Heart right ventricle (tissue), 16 donors: ENCODE results near the gene SMPD2. TPM values are rescaled to one million over a fixed set of nuclear protein-coding genes. Genes with fewer than 3 reads are reported as not detected.
A peak's percentile ranks its signal among the peaks of the same experiment; 100 is the strongest.

ENCODE experiments used
- ATAC-seq, 8 donors: fragments of 200-7000 bp; cut with Tn5 transposase; one replicate each; pipeline ENCODE4 v1.9.1; 2020; ENCODE audit warnings: mild to moderate bottlenecking in 8 of 8, moderate library complexity in 8 of 8, moderate number of reproducible peaks in 1 of 8
- DNase-seq, 2 donors: peaks; one replicate each; pipeline ENCODE4 v3.0.0-alpha.2; 2020
- H3K27ac ChIP-seq, 10 donors: fragments of 200-600 bp; sonication (generic) in 2 of 10; one replicate each; pipeline versions ENCODE4 v1.5.0 to v1.8.0; 2020 to 2022; ENCODE audit warnings: mild to moderate bottlenecking in 3 of 10
- H3K27me3 ChIP-seq, 7 donors: fragments of 200-600 bp; one replicate each; pipeline ENCODE4 v1.8.0; 2021 to 2022; ENCODE audit warnings: mild to moderate bottlenecking in 2 of 7
- H3K36me3 ChIP-seq, 9 donors: fragments of 200-600 bp; sonication (generic) in 1 of 9; one replicate each; pipeline versions ENCODE4 v1.5.0 to v1.8.0; 2020 to 2022; ENCODE audit warnings: mild to moderate bottlenecking in 2 of 9
- H3K4me1 ChIP-seq, 9 donors: fragments of 200-600 bp; sonication (generic) in 1 of 9; one replicate each; pipeline versions ENCODE4 v1.5.0 to v1.8.0; 2020 to 2022; ENCODE audit warnings: mild to moderate bottlenecking in 4 of 9
- H3K4me3 ChIP-seq, 10 donors: fragments of 200-600 bp; sonication (generic) in 2 of 10; one replicate each; pipeline versions ENCODE4 v1.5.0 to v1.8.0; 2020 to 2022; ENCODE audit warnings: mild to moderate bottlenecking in 7 of 10, moderate library complexity in 2 of 10
- H3K9me3 ChIP-seq, 11 donors: fragments of 200-600 bp in 10 of 11; sonication (generic) in 2 of 11; one replicate each; pipeline versions ENCODE4 v1.5.0 to v1.8.0; 2013 to 2022; ENCODE audit warnings: mild to moderate bottlenecking in 2 of 11, control low read depth in 1 of 11, moderate library complexity in 1 of 11
- WGBS, 2 donors: extraction: QIAGEN DNeasy Blood & Tissue Kit; methylation state at CpG; one replicate each; pipeline ENCODE4 v1.1.7; 2013; ENCODE audit warnings: inconsistent platforms in 1 of 2; 5-methylcytosine and 5-hydroxymethylcytosine counted together
- intact Hi-C, 10 donors: fragments of 100-400 bp; cut with DNase I; formaldehyde crosslinking; loops; one replicate each; pipeline versions ENCODE4 v1.11.1 to v1.14.2; 2022
- polyA plus RNA-seq, 2 donors: library from polyadenylated mRNA; stranded (reverse); fragments of 200-250 nt; gene quantifications; one replicate each; pipeline ENCODE4 v1.2.3, GENCODE V29; 2013
- total RNA-seq, 10 donors: library from RNA; stranded (reverse); fragmentation: NEBNext Ultra II Directional in 3 of 10; extraction: Animal tissue kit (Norgen Biotek cat#: 25700) in 3 of 10; gene quantifications; one replicate each; pipeline versions ENCODE4 v1.2.1 to v1.2.4, GENCODE V29; 2021 to 2023
- TF ChIP-seq, protein P1 (sequence below), 9 donors: fragments of 200-600 bp; sonication (generic) in 2 of 9; IDR thresholded peaks; one replicate each; pipeline versions ENCODE4 v1.5.0 to v1.8.0; 2021 to 2022; ENCODE audit warnings: antibody characterized with exemption in 9 of 9, mild to moderate bottlenecking in 5 of 9, moderate library complexity in 1 of 9
- donor health status: Arrhythmogenic right ventricular cardiomyopathy.
- donor health status: ischemic (EF 13 %, LVEDD 7.1; RV severe dilation, severe dysfunction).
- donor health status: healthy with polysubstance abuse.
- donor health status: DM: no; HTN: yes; CAD: no.
- donor health status: DM: no; HTN: no; CAD: no.
- donor health status: ischemic (EF 25% LVEDD 6.9; RV normal size, moderate dysfunction).
- donor health status: ischemic (EF 25% LVEDD 5.7; RV mildly dilated, moderate dysfunction).
- donor health status: healthy.
- donor health status: DM: yes; HTN: yes; CAD: no.
- donor health status: Ischemic cardiomyopathy.
- donor health status: ischemic (EF 35%, LVEDD 5.7; RV mildly dilated, moderate dysfunction).
- donor health status: nonischemic (EF 11% LVEDD 7.7; RV severe dilation, severe dysfunction).
- donor health status: DM: yes; HTN: yes; CAD: no.
- donor health status: PGD.
- donor health status: ischemic (EF 29% LVEDD 5.4; RV normal size, mild dysfunction).
- donor health status: nonischemic (EF 23%, LVEDD 6.1; RV moderate dilation, normal function).

SMPD2 gene
- total and polyA plus RNA-seq, 12 donors = 2.1 to 8.9 (median 3.9) TPM

DNA sequence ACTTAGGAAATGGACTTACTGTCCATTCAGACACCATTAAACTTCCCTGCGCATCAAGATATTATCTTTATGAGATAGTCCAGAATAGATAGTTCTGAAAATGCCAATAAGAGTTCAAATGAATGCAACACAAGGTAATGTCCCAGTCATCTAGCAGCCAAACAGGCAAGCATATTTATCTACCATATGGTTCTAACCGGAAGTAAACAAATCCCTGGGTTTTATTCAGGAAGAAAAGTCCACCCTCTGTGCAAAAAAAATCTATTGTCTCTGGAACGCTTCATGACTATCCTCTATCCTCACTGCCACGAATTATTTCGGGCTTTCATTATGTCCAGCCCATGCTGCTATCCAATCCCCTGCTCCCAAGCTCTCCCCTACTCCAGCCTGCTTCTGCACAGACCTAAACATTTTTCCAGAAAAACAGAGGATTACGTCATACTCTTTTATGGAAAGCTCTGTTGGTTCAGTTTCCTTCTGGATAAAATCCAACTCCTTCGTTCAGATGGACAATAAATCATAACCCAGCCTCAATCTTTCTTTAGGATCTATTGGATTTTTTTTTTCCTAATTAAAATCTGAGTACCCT, 11.5 kb upstream of the SMPD2 start:
- Histone ChIP-seq H3K4me3 (peak overlapping the region in 2 of 10 donors; percentile 28 to 36), H3K4me1 (peaks cover 0 to 16% (median 11%) of the 10 kb centered on the region in 9 donors), H3K9me3 (no peaks in the 10 kb centered on the region), H3K36me3 (no peaks in the 10 kb centered on the region), H3K27ac (peak overlapping the region in 7 of 10 donors; percentile 6 to 67 (median 40)), H3K27me3 (no peaks in the 10 kb centered on the region)
- intact Hi-C loops = no loop called here
- WGBS, 2 donors = 36 to 56% methylated on average over 7 of the region's 7 CpGs
- peak in 7 of 8 donors; percentile 67 to 92 (median 82) for ATAC-seq
- TF ChIP-seq, protein P1, sequence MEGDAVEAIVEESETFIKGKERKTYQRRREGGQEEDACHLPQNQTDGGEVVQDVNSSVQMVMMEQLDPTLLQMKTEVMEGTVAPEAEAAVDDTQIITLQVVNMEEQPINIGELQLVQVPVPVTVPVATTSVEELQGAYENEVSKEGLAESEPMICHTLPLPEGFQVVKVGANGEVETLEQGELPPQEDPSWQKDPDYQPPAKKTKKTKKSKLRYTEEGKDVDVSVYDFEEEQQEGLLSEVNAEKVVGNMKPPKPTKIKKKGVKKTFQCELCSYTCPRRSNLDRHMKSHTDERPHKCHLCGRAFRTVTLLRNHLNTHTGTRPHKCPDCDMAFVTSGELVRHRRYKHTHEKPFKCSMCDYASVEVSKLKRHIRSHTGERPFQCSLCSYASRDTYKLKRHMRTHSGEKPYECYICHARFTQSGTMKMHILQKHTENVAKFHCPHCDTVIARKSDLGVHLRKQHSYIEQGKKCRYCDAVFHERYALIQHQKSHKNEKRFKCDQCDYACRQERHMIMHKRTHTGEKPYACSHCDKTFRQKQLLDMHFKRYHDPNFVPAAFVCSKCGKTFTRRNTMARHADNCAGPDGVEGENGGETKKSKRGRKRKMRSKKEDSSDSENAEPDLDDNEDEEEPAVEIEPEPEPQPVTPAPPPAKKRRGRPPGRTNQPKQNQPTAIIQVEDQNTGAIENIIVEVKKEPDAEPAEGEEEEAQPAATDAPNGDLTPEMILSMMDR (IDR thresholded peaks at IDR 0.05) = no peak
- no peak for DNase-seq

DNA sequence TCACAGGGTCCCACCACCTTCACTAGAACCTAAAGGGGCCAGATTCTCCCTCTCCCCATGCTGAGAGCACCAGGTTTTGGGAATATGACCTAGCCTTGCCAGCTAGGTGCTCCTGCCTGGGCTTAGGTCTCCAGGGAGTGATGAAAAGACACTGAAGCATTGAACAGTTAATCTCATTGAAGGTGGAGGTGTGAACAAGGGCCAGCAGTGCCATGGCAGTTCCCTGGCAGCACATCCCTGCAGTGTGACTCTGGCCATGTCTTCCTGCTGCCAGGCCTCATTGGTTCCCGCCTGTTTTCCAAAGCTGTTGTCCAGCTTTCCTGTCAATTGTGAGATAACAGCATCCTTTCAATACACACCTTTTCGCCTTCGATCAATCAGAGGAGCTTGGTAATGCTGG, 11.0 kb upstream of the SMPD2 start:
- ATAC-seq (peak in 2 of 8 donors; percentile 11 to 12), DNase-seq (no peak)
- Histone ChIP-seq H3K27me3 (no peaks in the 10 kb centered on the region), H3K27ac (peak overlapping the region in 7 of 10 donors; percentile 6 to 67 (median 40)), H3K36me3 (no peaks in the 10 kb centered on the region), H3K9me3 (no peaks in the 10 kb centered on the region), H3K4me3 (peak overlapping the region in 1 of 10 donors; percentile 28), H3K4me1 (peaks cover 0 to 16% (median 11%) of the 10 kb centered on the region in 9 donors)
- intact Hi-C loops = no loop called here
- 80 to 91% methylated on average over 3 of the region's 3 CpGs for WGBS, 2 donors
- TF ChIP-seq, protein P1 (IDR thresholded peaks at IDR 0.05) = no peak

DNA sequence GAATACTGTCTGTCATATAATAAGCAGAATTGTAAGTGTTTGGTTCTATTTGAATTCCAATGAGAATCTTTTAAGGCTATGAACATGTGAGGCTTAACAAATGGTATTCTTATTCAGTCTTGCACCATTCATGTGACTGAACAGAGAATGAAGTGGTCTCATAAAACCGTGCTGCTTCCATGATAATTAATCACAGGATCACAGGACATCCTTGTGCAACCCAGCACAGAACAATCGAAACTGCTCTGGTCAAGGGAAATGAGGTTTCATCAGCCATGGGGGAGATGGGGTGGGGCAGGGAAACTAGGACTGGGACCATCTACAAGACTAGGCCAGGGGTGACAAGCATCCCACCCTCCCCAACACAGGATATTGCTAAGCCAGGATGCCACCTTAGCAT, 6.1 kb upstream of the SMPD2 start:
- ATAC-seq (no peak), DNase-seq (no peak)
- Histone ChIP-seq H3K27ac (no peak overlapping the region), H3K4me1 (peaks cover 0 to 13% (median 8%) of the 10 kb centered on the region in 9 donors), H3K4me3 (no peak overlapping the region), H3K36me3 (no peaks in the 10 kb centered on the region), H3K9me3 (no peaks in the 10 kb centered on the region), H3K27me3 (no peaks in the 10 kb centered on the region)
- intact Hi-C loops = loop anchor here in 1 of 10 donors (10.0 kb wide), 1 partner anchor 50 kb away; the partner anchor contains the start of gene CD164
- WGBS, 2 donors = 53 to 71% methylated on average over 2 of the region's 2 CpGs
- TF ChIP-seq, protein P1 (IDR thresholded peaks at IDR 0.05) = no peak

DNA sequence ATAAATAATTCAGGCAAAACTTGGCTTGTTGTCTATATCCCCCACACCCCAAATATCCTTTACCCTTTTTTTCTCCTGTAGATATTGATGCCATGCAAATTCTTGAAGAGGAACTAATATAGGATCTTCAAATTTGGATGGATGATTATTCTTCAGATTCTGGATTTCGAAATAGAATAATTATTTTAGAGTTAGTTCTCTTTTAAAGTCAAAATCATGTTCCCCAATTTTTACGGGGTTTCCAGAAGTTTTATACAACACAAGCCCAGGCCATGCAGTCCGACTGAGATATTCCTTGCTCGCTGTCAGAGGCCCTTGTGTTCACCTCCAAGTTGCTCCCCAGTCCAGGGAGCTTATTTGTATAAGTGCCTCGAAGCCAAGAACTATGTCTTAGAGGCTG, 4.5 kb upstream of the SMPD2 start:
- peaks cover 0 to 15% (median 6%) of the 10 kb centered on the region in 9 donors for H3K4me1 ChIP-seq
- ATAC-seq = no peak
- H3K9me3 ChIP-seq = no peaks in the 10 kb centered on the region
- H3K36me3 ChIP-seq = no peaks in the 10 kb centered on the region
- DNase-seq = no peak
- no peak overlapping the region for H3K4me3 ChIP-seq
- H3K27me3 ChIP-seq = no peaks in the 10 kb centered on the region
- intact Hi-C loops = loop anchor here in 2 of 10 donors (5.0 to 10.0 kb wide), 2 partner anchors 51 to 54 kb away; partner anchors contain the start of gene CD164 (in 2 of the 2)
- WGBS, 2 donors = 95% methylated on average over 5 of the region's 5 CpGs
- H3K27ac ChIP-seq = no peak overlapping the region
- TF ChIP-seq, protein P1 (IDR thresholded peaks at IDR 0.05) = no peak
